ENCODE data around the gene MFSD6L.

DNA sequence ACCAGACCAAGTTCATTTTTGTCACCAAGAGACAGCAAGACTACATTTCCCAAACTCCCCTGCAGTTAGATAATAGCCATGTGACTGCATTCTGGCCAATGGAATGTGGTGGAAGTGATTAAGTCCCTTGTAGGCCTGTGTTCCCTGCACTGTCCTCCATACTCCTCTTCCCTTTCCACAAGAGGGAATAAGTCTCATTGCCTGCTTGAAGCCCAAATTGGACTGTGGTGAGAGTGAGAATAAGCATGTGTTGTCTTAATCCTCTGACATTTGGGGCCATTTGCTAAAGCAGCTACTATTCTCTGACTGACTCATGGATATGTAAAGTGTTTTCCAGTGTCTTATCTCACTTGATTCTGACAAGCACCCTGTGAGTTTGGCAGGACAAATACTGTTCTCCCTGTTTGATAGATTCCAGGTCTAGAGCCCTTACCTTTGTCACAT, 47.6 kb upstream of the MFSD6L start:
- TF ChIP-seq, protein P1, sequence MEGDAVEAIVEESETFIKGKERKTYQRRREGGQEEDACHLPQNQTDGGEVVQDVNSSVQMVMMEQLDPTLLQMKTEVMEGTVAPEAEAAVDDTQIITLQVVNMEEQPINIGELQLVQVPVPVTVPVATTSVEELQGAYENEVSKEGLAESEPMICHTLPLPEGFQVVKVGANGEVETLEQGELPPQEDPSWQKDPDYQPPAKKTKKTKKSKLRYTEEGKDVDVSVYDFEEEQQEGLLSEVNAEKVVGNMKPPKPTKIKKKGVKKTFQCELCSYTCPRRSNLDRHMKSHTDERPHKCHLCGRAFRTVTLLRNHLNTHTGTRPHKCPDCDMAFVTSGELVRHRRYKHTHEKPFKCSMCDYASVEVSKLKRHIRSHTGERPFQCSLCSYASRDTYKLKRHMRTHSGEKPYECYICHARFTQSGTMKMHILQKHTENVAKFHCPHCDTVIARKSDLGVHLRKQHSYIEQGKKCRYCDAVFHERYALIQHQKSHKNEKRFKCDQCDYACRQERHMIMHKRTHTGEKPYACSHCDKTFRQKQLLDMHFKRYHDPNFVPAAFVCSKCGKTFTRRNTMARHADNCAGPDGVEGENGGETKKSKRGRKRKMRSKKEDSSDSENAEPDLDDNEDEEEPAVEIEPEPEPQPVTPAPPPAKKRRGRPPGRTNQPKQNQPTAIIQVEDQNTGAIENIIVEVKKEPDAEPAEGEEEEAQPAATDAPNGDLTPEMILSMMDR (IDR thresholded peaks at IDR 0.05): no peak
- no peak for TF ChIP-seq POLR2A (IDR thresholded peaks at IDR 0.05)

Data from prostate gland (tissue), 2 donors.